ENCODE data around the gene PTGS2. TPM values are rescaled to one million over a fixed set of nuclear protein-coding genes. Genes with fewer than 3 reads are reported as not detected.

Gene PTGS2
- total and polyA plus RNA-seq, 9 donors: 0.50 to 7.4 (median 2.4) TPM

DNA sequence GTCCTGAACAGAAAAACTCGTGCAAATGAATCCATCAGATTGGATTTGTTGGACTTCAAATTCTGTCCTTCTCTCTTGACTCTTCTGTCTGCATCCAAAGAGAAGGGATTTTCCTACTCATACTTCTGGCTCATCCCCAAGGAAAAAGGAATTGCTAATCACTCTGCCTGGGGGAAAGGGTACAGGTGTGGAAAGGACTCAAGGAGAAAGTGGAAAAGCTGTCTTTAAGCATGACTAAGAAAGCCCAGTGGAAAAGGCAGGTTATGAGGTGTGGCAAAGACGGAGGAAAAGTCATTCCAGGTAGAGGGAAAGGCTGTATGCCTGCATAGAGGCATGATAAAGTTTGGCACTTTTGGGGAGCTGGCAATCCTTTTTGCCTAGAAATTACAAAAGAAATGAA is 43.4 kb downstream of the PTGS2 start:
- intact Hi-C loops (cut with DNase I): no loop called here
- H3K9me3 ChIP-seq: no peaks in the 10 kb centered on the region
- H3K4me1 ChIP-seq (ENCODE audit: insufficient read depth): no peaks in the 10 kb centered on the region
- no peak for TF ChIP-seq POLR2A (IDR thresholded peaks at IDR 0.05)
- no peak for TF ChIP-seq EP300 (IDR thresholded peaks at IDR 0.05)
- TF ChIP-seq, protein P1, sequence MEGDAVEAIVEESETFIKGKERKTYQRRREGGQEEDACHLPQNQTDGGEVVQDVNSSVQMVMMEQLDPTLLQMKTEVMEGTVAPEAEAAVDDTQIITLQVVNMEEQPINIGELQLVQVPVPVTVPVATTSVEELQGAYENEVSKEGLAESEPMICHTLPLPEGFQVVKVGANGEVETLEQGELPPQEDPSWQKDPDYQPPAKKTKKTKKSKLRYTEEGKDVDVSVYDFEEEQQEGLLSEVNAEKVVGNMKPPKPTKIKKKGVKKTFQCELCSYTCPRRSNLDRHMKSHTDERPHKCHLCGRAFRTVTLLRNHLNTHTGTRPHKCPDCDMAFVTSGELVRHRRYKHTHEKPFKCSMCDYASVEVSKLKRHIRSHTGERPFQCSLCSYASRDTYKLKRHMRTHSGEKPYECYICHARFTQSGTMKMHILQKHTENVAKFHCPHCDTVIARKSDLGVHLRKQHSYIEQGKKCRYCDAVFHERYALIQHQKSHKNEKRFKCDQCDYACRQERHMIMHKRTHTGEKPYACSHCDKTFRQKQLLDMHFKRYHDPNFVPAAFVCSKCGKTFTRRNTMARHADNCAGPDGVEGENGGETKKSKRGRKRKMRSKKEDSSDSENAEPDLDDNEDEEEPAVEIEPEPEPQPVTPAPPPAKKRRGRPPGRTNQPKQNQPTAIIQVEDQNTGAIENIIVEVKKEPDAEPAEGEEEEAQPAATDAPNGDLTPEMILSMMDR (IDR thresholded peaks at IDR 0.05): no peak
- WGBS, 3 donors: 87 to 90% (median 87%) methylated on average over 2 of the region's 2 CpGs
- H3K27me3 ChIP-seq: no peaks in the 10 kb centered on the region
- no peak overlapping the region for H3K4me3 ChIP-seq
- no peak for DNase-seq
- H3K27ac ChIP-seq: no peak overlapping the region
- H3K36me3 ChIP-seq: no peaks in the 10 kb centered on the region

DNA sequence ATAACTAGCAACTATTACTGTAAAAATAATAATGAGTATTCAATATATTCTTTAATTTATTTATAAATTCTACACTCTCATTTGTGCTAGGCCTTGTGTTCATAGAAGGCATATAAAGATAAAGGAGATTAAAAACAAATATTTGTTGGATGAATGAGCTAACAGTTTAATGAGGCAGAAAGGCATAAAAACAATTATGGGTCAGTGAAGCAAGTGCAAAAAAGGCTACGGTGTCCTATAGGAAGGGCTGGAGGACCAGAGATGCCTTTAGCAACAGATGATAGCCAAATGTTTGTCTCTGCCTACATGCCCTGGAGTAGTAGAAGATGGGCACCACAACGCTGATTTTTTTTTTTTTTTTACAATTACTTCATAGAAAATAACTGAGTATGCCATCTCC is 45.7 kb downstream of the PTGS2 start:
- no peak overlapping the region for H3K4me3 ChIP-seq
- H3K36me3 ChIP-seq: no peaks in the 10 kb centered on the region
- DNase-seq: no peak
- H3K9me3 ChIP-seq: no peaks in the 10 kb centered on the region
- no peaks in the 10 kb centered on the region for H3K4me1 ChIP-seq (ENCODE audit: insufficient read depth)
- H3K27ac ChIP-seq: no peak overlapping the region
- no peak for TF ChIP-seq POLR2A (IDR thresholded peaks at IDR 0.05)
- TF ChIP-seq EP300 (IDR thresholded peaks at IDR 0.05): no peak
- TF ChIP-seq, protein P1 (IDR thresholded peaks at IDR 0.05): no peak
- WGBS, 3 donors: 92 to 94% (median 94%) methylated on average over 2 of the region's 2 CpGs
- intact Hi-C loops (cut with DNase I): no loop called here
- no peaks in the 10 kb centered on the region for H3K27me3 ChIP-seq

DNA sequence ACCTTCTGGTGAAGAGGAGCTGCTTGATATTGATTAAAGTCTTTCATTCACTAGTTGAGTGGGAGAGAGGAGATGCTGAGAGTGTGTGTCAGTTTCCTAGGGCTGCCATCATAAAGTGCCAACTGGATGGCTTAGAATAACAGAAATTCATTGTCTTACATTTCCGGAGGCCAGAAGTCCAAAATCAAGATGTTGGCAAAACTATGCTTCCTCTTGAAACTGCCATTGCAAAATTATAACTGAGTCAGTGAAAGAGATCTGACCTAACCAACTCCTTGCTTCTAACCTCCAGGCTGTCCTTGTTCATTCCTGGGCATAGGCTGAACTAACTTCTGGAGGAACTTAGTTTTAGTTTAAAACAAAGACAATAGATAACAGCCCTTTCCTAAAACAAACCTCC is 47.1 kb downstream of the PTGS2 start:
- 74 to 91% (median 84%) methylated on average over 1 of the region's 1 CpG for WGBS, 3 donors
- H3K4me1 ChIP-seq (ENCODE audit: insufficient read depth): no peaks in the 10 kb centered on the region
- no peaks in the 10 kb centered on the region for H3K27me3 ChIP-seq
- TF ChIP-seq POLR2A (IDR thresholded peaks at IDR 0.05): no peak
- TF ChIP-seq EP300 (IDR thresholded peaks at IDR 0.05): no peak
- TF ChIP-seq, protein P1 (IDR thresholded peaks at IDR 0.05): no peak
- intact Hi-C loops (cut with DNase I): no loop called here
- no peak overlapping the region for H3K27ac ChIP-seq
- no peak overlapping the region for H3K4me3 ChIP-seq
- DNase-seq: no peak
- H3K36me3 ChIP-seq: no peaks in the 10 kb centered on the region
- H3K9me3 ChIP-seq: no peaks in the 10 kb centered on the region

GRCh38 chr1:186629341-186629740 is 50.9 kb downstream of the PTGS2 start:
- Histone ChIP-seq H3K36me3 (no peaks in the 10 kb centered on the region), H3K27ac (no peak overlapping the region), H3K4me1 (ENCODE audit: insufficient read depth) (no peaks in the 10 kb centered on the region), H3K27me3 (no peaks in the 10 kb centered on the region), H3K9me3 (no peaks in the 10 kb centered on the region), H3K4me3 (no peak overlapping the region)
- intact Hi-C loops (cut with DNase I): no loop called here
- no peak for DNase-seq
- 84 to 97% (median 92%) methylated on average over 1 of the region's 1 CpG for WGBS, 3 donors
- TF ChIP-seq, protein P1 (IDR thresholded peaks at IDR 0.05): no peak
- no peak for TF ChIP-seq EP300 (IDR thresholded peaks at IDR 0.05)
- TF ChIP-seq POLR2A (IDR thresholded peaks at IDR 0.05): no peak

DNA sequence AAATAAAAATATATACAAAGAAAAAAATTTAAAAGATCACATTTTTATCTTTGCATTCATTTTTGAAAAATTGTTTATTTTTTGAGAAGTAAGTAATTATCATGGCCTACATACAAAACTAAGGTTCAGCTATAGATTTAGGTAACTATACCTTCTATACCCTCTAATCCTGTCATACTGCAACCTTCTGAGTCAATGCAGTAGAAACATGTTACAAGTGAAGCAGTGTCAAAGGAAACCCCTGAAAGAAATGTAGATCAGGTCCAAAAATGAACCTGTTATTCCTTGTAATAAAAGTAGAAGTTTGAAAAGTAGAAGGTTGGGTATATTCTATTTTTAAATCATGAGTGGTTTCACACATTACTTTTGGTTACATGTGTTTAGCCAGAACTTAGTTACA is 51.3 kb downstream of the PTGS2 start:
- Histone ChIP-seq H3K4me1 (ENCODE audit: insufficient read depth) (no peaks in the 10 kb centered on the region), H3K9me3 (no peaks in the 10 kb centered on the region), H3K4me3 (no peak overlapping the region), H3K27ac (no peak overlapping the region), H3K27me3 (no peaks in the 10 kb centered on the region), H3K36me3 (no peaks in the 10 kb centered on the region)
- no peak for DNase-seq
- intact Hi-C loops (cut with DNase I): no loop called here
- TF ChIP-seq, protein P1 (IDR thresholded peaks at IDR 0.05): no peak
- TF ChIP-seq EP300 (IDR thresholded peaks at IDR 0.05) (no peak), POLR2A (IDR thresholded peaks at IDR 0.05) (no peak)

Measured in ovary (tissue), 9 donors.